NCI-H146 (cell line): ENCODE measurements around the gene CASKIN2.
"Not testable (repeated sequence)": the region's sequence is repeated elsewhere in the genome, so short reads cannot be mapped to it uniquely, and the experiment has no call there.

Experiments
- DNase-seq: peaks from one replicate; lab custom pipeline; 2025; lab: John Stamatoyannopoulos, UW

Gene CASKIN2

DNA sequence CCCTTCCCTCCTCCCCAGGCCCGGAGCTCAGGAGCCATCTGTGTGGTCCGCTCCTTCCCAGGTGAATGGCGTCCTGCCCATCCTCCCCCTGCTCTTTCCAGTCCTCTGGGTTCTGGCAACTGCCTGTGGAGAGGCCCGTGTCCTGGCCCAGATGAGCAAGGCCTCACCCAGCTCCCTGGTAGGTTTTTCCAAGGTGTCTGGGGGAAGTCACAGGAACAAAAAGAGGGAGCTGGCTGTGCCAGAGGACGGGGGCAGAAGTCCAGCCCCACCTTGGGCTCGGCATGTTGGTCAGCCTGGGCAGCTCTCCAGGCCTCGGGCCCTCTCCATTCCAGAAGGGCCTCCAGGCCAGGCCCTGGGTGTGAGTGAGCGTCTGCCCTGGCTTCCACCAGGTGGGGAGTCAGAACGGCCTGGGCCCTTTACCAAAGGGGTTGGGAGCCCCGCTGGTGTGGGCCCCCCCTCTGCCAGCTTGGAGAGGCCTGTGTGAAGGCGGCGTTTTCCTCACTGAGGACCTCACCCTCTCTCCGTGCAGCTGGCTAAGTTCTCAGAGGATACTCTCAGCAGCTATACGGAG is 25.1 kb downstream of the CASKIN2 start:
- DNase-seq = no peak

DNA sequence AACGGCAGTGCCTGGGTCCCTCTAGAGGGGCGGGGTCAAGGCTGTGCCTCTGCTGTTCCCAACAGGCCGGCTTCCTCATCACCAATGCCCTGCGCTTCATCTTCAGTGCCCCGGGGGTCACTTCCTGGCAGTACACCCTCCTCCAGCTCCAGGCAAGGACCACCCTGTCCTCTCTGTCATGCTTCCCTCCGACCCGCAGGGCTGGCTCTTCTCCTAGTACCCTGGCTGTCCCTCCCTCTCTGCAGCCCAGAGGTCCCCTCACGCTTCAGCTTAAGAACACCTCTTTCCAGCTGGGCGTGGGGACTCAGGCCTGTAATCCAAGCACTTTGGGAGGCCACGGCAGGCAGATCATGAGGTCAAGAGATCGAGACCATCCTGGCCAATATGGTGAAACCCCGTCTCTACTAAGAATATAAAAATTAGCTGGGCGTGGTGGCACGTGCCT is 25.8 kb downstream of the CASKIN2 start:
- no peak for DNase-seq

DNA sequence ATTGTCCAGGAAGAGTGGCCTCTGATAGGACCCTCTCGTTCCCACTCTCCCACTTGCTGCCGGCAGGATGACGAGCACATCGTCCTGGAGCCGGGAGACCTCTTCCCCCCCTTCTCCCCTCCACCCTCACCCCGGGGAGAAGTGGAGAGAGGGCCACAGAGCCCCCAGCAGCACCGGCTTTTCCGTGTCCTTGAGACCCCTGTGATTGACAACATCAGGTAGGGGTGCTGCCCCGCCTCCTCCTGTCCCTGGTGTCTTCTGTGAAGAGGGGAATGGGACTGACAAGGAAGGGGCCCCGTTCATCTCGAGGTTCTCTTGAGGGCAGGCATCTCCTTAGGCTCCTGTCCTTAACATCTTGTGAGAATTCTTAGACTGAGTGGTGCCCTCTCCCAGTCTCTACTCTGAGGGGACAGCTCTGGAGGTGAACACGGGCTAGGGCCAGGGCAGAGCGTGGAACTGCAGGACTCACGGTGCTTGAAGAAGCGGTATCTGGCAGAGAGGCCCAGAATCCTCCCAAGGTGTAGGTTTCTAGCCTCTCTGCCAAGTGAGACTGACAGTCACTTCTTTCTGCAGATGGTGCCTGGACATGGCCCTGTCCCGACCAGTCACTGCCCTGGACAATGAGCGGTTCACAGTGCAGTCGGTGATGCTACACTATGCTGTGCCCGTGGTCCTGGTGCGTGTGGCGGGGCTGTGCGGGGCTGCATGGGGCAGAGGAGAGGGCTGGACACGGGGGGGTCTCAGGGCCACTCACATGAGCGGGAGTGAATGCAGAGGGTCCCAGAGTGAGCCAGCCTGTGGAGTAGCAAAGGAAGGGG is 26.4 kb downstream of the CASKIN2 start:
- DNase-seq = no peak

DNA sequence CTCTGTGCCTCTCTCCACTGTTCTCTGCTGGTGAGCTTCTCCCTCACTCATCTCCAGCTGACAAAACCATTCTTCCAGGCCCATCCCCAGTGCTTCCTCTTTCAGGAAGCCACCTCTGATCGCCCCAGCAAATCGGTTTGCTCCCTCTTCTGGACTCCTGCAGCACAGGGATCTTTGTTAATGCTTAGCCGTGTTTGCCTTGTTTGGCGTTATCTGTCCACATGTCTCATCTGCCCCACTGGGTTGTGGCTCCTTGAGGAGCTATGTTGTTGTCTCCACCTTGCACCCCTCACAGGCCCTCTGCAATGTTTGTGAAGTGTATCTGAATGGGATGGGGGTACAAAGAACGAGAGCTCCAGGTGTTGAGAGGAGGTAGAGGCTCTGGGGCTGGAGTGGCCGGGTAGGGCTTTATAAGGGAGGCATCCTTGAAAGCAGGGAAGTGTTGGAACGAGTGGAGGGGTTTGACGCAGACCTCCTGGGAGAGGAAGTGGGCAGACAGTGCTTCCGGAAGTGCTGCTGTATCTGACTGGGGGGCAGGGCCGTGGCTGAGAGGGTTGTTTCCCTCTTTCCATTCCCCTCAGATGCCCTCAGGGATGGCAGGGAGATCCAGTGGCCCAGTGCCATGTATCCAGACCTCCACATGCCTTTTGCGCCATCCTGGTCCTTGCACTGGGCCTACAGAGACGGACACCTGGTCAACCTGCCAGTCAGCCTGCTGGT is 27.8 kb downstream of the CASKIN2 start:
- no peak for DNase-seq

DNA sequence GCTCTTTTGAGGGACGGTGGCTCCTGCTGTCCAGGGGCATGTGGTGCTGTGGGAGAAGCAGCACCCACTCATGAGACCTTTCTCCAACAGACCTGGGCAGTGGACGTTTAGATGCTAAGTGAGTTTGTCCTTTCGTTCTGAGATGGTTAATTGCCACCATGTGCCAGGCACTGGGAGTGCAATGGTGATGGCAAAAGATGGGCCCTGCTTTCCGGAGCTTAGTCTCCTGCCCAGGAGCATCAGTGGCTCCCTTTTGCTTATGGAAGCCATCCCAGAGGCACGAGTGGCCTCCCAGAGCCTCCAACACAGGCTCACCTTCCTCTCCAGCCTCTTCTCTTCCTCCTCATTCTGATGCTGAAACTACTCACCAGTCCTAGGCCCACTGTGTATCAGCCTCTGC is 28.4 kb downstream of the CASKIN2 start:
- no peak for DNase-seq

DNA sequence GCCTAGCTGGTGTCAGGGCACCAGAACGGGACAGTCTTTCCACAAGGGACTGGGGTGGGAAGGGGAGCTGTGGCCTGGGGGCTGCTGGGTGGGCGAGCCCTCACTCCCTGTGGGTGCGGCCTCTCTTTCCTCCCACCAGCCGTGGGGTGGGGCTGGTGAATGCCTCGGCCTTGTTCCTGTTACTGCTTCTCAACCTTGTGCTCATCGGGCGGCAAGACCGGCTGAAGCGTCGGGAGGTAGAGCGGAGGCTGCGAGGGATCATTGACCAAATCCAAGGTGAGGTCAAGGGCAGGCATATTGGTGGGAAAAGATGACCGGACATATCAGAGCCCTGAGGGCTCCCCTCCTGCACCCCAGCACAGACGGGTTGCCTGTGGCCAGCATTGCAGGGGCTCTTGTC is 29.2 kb downstream of the CASKIN2 start:
- DNase-seq = no peak

DNA sequence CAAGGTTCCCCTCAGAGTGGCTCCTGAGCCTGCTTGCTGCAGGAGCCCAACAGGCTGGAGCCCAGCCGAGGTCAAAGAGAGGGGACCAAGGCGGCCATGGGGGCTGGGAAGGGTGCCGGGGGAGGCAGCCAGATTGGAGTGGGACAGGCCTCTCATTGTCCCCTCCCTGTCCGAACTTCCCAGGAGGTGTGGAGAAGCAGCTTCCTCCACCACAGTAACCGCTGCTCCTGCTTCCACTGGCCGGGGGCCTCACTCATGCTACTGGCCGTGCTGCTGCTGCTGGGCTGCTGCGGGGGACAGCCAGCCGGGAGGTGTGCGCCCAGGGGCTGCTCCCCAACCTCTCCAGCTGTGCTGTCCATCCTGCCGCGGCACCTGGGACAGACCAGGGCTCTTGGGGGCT is 29.6 kb downstream of the CASKIN2 start:
- DNase-seq = no peak

DNA sequence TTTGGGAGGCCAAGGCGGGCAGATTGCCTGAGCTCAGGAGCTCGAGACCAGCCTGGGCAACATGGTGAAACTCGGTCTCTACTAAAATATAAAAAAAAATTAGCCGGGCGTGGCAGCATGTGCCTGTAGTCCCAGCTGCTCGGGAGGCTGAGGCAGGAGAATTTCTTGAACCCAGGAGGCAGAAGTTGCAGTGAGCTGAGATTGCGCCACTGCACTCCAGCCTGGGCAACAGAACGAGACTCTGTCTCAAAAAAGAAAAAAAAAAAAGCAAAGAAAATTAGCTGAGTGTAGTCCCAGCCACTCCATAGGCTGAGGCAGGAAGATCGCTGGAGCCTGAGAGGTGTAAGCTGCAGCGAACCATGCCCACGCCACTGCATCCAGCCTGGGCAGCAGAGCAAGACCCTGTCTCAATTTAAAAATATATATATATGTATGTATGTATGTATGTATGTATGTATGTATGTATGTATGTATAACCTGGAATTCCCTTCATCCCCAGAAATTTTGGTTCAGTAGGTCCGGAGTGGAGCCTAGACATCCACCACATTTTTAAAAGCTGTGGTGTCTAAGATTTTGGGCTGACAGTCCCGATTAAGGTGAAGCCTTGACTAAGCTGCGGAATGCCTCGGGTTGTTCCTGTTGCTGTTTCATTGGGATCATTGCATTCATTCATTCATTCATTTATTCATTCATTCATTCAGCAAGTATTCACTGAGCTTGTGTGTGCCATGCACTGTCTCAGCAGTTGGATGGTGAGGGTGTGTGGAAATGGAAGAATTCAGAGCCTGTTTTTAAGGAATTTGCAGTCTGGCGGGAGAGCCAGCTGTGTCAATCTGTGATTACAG is 33.0 kb downstream of the CASKIN2 start:
- DNase-seq = no peak

DNA sequence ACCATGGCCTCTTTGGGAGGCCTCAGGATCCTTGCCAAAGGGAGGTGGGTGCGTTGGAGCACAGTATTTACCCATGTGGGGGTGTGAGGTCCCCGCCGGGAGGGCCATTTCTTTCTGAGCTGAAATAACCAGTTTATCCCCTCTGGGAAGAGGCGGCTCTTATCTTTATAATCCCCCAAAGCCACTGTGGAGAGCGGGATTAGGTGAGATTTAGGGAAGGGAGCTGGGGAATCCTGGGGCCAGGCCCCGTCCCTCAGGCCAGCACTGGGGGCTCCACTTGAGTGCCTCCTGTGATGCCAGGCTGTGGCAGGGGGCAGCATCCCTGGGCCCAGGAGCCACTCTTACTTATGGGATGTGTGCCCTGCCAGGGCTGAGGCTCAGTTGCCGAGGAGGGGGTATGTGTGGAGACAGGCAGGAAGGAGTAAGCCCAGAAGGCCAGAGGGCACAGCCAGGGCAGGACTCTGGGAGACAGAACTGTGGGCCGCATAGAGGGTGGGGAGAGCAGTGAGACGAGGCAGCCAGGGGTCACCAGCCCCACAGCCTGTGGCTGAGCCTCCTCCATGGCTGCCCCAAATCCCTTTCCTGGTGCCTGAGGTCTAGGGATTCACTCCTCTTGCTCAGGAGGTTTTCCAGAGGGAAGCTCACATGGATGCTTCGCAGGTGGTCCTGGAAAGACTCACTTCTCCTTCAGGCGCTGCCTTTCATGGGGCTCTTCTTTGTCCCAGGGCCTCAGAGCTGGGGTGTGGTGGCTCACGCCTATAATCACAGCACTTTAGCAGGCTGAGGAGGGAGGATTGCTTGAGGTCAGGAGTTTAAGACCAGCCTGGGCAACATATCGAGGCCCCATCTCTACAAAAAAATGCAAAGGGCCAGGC is 33.9 kb downstream of the CASKIN2 start:
- DNase-seq = no peak

DNA sequence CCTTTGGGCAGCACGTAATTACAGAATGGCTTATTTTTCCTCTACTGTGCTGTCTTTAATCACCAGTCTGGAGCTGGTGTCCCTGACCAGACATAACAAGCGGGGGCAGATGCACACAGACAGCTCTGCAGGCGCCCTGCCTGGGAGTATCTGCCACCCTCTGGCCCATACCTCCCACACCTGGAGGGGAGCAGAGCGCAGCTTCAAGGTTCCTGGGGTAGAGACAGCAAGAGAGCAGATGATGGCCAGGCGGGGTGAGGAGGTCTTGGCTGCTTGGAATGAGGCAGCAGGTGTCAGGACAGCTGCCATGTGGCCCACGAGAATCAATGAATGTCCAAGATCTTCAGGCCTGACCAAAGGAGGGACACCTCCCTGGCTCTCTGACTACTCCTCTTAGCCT is 35.1 kb downstream of the CASKIN2 start:
- no peak for DNase-seq

DNA sequence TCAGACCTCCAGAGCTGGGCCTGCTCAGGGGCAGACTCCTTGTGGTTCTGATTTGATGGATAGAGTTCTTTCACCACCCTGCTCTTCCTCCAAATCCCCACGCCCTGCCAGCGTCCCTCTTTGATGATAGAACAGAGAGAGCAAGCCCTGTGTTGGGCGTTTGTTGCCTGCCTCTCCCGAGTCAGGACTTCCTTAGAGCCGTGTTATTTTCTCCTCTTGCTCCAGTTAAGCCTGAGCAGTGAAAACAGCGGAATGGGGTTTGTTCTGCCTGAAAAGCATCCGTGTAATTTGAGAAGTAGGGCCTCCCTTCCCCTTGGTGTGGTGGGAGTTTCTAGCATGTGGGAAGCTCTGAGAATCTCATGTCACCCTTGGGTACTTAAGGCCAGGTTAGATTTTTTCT is 36.8 kb downstream of the CASKIN2 start:
- DNase-seq = no peak

DNA sequence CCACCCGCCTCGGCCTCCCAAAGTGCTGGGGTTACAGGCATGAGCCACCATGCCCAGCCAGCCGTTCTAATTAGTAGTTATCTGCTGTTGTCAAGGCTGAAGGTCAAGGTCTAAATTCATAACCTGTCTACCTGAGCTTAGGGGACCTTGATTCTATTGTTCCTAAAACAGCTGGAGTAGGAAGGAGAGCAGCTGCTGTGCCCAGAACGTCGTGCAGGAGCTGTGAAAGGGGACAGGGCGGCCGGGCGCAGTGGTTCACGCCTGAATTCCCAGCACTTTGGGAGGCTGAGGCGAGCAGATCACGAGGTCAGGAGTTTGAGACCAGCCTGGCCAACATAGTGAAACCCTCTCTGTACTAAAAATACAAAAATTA is 37.9 kb downstream of the CASKIN2 start:
- not testable (repeated sequence) for DNase-seq

DNA sequence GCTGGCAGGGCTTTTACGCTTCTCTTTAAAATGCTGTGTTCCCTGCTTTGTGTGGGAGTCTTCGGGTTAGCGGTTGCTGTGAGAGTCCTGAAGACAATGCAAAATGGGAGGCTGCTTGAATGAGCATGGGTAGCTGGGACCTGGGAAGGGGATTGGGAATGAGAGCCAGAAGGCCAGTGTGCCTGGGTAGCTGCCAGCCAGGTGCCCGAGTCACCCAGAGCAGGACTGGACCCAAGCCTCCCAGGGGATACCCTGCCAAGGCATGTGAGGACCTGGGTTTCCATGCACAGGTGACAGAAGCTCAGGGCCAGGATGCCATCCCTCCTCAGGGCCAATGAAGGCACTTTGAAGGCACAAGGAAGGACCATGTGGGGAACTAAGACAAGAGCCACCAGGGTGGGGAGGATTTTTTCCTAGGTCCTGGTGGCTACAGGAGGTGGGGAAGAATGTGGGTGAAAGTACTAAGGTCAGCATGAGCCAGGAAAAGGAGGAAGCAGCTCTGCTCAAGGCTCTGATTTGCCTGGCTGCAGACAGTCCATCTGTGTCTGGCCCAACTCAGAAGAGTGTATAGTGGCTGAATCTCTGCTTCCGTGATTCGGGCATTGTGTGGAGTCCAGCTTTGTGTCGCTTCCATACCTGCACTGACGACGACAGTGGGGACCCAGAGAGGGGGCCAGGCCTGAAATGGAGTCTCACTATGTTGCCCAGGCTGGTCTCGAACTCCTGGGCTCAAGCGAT is 38.4 kb downstream of the CASKIN2 start:
- DNase-seq = no peak

DNA sequence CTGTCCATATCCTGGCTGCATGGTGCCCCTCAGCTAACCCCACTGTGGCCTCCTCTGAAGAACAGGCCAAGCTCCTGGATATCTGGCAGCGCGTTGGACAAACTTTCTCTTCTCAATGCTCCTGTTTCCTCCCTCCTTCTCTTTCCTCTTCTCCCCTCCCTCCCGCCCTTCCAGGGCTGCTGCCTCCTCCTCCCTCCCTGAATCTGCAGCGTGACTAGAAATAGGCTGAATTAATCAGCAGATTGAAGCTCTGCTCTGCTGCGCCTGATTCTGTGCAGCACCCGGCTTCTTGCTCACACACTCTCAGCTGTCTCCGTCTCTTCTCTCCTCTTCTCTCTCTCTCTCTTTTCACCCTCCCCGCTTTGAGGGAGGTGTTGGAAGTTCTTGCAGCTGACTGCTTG is 39.1 kb downstream of the CASKIN2 start:
- DNase-seq = no peak

DNA sequence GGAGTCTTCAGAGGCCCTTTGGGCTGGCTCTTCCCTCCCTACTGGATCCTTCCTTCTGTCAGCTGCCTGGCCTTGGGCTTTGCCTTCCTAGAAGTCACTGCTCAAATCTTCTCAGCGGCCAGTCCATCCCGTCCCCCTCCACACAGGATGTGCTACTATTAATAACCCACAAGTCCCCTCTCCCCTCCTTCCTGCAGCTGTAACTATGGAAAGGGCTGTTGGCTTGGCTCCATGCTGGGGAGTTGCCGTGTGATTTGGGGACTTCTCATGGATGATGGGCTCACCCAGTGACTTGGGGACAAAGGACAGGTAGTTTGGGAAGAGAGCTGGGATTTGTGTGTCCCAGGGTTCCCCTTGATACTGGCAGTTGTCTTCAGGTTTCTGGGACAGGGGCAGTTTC is 39.5 kb downstream of the CASKIN2 start:
- no peak for DNase-seq

DNA sequence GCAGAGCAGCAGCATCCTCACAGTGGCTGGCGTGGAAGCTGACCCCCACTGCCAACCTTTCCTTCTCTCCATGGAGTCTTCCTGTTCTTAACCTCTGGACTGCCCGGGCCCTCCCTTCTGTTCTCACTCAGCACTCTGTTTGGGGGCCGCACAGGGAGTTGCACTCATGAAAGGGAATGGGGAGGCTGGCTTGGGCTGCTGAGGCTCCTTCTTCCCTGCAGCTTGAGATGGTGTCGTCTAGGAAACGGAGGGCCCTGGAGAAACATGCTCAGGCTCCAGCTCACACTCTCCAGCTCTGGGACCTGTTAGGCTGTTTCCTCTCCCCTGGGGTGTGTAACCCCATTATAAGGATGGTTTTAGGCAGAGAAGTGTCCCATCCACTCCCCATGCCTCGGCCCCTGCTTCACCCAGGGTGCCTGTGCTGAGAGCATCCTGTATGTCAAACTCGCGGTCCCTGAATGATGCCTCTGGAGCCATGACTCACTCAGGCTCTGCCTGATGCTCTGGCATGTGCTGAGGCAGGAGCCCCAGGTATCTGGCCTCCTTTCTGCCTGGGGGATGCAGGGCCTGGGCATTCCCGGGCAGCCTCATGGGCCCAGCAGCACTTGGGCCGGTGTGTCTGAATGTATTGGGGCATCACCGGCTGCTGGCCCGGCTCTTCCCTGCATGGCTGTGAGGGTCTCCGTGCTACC is 40.0 kb downstream of the CASKIN2 start:
- DNase-seq = no peak

DNA sequence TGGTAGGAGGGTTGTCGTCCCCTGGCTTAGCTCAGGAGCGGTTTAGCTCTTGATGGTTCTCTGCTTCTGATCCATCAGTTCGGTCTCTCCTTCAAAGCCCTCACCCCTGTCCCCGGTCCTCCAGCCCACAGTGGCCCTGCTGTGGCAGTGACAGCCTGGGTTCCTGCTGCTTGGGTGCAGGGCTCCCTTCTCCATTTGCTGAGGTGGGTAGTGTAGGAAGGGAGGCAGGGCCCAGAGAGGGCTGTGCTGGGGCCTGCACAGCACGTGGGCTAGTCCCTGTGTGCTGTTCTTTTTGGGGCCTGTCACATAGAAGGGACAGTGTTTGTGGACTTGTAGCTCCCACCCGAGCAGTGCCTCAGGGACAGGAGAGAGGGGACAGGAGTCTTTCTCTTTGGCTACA is 40.6 kb downstream of the CASKIN2 start:
- DNase-seq = no peak

DNA sequence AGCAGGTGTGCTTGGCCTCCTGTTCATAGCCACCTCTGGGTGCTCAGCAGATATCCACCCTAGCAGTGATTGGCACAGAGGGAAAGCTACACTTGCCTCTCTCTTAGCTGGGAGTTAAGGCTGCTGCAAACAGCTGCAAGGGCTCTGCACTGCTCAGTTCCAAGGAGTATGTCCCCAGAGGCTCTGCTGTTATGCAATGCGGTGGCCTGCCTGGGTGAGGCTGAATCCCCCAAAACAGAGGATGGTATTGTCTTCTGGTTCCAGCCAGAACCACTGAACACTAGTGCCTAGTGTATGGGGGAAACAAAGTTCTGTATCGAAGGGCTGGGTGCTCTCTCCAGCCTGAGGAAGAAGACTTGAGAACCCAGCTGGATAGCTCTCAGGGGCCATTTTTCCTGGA is 42.1 kb downstream of the CASKIN2 start:
- DNase-seq = no peak

DNA sequence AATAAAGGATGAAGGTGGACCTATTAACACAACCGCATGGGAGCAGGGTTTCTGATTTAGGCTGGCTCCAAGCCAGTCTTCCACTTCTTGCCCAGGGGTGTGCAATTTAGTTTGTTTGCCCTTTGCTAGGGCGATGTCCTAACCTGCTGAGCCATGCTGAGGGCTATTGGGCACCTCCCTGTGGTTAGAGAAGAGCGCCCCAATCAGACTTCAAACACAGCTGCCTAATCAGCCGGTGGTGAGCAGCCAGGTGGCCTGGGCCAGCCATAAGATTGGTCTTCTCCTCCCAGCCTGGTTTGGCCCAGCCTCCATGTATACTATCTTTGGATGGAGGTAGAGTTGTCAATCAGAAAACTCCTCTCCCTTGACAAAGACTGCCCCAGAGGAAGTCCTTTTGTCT is 43.2 kb downstream of the CASKIN2 start:
- peak; percentile 97 for DNase-seq

DNA sequence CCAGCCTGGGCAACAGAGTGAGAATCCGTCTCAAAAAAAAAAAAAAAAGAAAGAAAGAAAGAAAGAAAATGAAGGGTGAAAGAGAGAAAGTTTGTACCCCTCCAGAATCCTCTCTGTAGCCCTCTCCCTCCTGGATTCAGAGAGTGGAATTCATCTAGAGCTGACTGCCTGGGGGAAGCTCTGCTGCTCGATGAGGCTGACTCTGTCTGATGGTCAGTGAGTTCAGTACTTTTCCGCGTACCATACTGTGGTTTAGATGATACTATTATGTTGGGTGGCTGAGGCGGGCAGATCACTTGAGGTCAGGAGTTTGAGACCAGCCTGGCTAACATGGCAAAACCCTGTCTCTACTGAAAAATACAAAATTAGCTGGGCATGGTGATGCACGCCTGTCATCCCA is 44.1 kb downstream of the CASKIN2 start:
- DNase-seq = no peak
